Stimulated activated CD4-positive, alpha-beta T cell treated with anti-CD3 and anti-CD28 coated beads, Interleukin-12 subunit alpha, Interleukin-12 subunit beta, amount 100 ng/mL, for 4 hours (primary cell): Measurements from ENCODE around the gene ARHGAP6.

Source experiments
- DNase-seq: peaks from one replicate; pipeline ENCODE4 v3.0.0-alpha.2; 2020

The ARHGAP6 gene

DNA sequence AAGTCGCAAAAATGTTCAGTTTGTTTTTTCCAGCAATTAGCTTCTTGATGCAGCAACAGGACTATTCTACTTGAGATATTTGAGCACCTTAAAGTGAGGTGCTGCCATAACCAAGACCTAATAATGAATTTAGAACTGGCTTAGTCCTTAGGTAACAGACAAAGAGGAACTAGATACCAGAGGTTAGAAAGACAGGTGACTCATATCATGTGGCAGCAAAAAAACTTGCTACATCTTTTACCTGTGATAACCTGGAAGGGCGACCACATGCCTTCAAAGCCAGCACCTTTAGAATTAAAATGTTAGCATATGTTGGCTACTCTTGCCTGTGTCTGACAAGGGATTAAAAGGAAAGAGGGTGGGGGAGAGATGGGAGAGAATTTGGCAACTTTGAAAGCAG, 90.4 kb downstream of the ARHGAP6 start:
- DNase-seq: no peak

DNA sequence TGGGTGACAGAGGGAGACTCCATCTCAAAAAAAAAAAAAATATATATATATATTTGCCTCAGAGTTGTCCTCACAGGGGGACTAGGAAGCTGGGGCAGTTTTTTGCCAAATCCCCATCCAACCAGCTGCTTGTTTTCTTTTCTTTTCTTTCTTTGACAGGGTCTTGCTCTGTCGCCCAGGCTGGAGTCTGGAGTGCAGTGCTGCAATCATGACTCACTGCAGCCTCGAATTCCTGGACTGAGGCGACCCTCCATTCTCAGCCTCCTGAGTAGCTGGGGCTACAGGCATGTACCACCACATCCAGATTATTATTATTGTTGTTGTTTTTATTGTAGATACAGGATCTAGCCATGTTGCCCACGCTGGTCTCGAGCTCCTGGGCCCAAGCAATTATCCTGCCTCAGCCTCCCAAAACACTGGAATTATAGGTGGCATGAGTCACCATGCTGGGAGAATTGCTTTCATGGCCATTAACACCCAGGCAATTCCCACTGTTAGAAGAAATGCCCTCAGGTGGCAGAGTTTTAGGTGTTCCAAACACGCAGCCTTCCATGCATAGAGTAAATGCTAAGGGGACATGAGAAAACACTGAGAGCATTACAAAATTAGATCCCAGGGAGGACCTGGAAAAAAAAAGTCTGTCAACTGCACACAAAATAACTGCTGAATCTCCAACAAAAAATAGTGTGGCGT, 98.0 kb downstream of the ARHGAP6 start:
- no peak for DNase-seq

DNA sequence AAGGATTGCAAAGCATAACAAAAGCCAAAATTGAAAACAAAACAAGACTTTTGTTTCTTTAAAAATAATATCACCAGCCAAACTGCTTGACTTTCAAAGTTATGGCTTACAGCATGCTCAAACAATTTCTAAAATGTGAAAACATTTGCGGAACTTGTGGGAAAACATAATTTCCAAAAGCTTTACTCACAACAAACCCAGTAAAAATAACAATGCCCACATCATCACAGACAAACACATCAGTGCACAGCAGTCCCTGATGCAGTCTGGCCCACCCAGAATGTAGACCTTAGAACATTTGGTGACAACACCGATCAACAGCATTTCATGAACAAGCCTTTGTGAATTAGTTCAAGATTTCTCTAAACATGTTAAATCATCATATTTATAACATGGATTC, 98.9 kb downstream of the ARHGAP6 start:
- no peak for DNase-seq

DNA sequence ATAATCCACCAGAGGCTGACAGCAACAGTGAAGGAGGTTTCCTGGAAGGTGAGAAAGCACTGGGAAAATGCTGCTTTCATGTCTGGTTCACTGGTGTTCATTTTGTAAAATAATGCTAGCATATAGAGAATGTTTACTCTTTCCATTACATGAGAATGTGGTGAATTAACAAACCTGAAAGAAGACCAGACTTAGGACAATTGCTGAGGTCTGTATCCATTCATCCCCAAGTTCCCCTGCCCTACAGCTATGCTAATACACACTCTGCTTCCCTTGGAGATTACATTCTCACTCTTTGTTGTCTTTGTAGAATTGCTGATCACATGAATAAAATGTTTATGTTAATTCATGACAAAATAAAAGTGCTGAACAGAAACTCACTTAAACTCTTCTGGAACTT, 99.5 kb downstream of the ARHGAP6 start:
- DNase-seq: no peak

GRCh38 chrX:11564546-11564945, 101.2 kb downstream of the ARHGAP6 start:
- DNase-seq: no peak

GRCh38 chrX:11562570-11562969, 103.2 kb downstream of the ARHGAP6 start:
- DNase-seq: no peak

GRCh38 chrX:11558972-11559371, 106.7 kb downstream of the ARHGAP6 start:
- peak; percentile 34 for DNase-seq

- DNase-seq: no peak
Observed at GRCh38 chrX:11557120-11557519, 108.6 kb downstream of the ARHGAP6 start.

- DNase-seq: no peak
Observed at GRCh38 chrX:11555759-11556158, 110.0 kb downstream of the ARHGAP6 start.

DNA sequence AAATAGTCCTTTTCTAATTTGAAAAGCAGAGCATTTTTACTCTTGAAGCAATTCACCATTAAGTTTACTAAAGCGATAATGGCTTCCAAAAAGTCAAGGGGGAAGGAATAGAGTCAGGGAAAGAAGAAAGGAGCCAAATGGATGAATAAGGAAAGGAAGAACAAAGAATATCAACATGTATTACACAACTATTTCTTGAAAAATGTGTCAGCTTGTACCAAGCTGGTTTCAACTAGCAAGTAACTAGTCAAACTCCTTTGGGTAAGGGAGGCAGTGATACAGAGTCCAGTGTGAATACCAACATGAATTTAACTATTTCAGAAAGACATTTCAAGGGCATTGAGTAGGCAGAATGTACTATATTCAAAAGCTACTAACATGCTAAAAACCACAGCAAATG, 112.1 kb downstream of the ARHGAP6 start:
- DNase-seq: no peak

DNA sequence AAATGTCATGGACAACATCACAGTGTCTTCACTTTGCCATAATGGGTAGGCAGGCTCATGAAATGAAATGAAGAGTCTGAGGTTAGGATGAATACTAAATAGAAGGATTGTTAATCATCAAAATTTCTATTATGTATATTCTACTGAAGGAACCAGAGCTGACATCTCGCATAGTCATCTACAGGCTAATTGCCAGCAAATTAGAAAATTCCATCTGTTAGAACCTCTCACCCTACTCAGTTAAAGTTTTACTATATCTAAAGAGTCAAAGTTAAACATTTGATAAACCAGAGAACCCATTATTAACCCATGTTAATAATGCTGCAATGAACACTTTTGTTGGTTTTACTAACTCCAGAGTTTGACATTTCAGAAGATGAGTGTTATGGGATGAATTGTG, 114.6 kb downstream of the ARHGAP6 start:
- no peak for DNase-seq

GRCh38 chrX:11546917-11547316, 118.8 kb downstream of the ARHGAP6 start:
- DNase-seq: no peak

DNA sequence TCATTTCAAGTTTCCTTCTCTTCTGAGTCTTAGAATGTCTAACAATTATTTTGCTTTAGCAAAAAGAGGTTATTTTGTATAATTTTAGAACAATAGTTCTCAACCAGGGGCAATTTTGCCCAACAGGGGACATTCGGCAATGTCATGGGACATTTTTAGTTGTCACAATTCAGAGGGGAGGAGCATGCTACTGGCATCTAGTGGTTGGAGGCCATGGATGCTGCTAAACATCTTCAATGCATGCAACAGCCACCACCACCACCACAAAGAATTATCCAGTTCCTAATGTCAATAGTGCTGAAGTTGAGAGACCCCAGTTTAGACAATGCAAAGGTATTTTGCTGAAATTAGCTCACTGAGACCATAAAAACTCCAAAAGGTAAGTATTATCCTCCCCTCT, 122.5 kb downstream of the ARHGAP6 start:
- DNase-seq: no peak

- no peak for DNase-seq
Observed at GRCh38 chrX:11541510-11541909, 124.2 kb downstream of the ARHGAP6 start.

DNA sequence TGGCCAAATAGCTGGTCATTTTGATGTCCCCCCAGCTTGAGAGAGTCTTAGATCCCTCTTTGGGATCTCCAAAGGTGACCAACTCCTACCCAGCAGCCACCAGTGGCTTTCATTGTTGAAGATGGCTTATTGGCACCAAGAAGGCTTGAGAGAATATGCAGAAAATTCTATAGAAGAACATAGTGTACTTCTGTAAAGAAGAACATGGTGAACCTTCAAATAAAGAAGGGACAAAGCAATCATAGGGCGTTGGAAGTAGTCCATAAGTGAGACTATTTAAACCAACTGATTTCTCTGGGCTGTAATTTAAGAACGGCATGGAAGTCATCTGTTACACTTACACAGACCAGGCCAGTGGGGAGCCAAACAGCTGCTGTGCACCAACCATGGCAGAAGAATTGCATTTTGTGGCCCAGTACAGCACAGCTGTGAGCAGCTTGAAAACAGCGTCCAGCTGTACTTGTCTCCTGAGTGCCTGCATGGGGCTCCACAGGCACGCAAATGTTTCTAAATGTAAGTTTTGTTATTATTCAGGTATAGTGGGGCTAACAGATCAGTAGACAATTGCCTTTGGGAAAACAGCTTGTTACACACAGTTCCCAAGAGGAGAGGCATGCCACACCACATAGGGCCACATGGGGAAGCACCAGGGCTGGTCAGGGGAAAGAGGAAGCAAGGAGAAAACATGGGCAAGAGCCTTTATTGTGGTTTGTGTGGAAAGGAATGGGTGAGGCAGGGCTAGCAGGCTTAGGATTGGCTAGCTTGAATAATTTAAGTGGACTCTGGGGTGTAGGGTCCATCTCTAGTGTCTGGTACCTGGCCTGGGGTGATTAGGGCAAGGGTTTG, 125.0 kb downstream of the ARHGAP6 start:
- no peak for DNase-seq

GRCh38 chrX:11537141-11537540, 128.6 kb downstream of the ARHGAP6 start:
- DNase-seq: no peak

GRCh38 chrX:11535156-11535919, 130.4 kb downstream of the ARHGAP6 start:
- DNase-seq: no peak

DNA sequence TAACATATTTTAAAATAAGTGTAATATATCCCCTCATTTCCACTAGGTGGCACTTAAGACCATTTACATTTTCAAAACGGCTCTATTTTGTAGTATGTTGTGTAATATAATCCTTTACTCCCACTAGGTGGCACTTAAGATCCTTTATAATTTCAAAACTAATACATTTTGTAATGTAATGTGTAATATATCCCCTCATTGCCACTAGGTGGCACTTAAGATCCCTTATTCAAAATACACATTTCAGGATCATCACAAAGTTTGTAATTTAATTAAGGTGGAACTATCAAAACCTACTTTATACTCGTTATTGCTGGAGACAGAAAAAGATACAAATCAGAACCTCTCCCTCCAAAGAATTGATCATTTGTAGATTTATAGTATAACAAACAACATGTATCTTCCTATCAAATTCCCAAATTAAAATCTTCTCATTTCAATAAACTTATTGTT, 132.5 kb downstream of the ARHGAP6 start:
- no peak for DNase-seq

- no peak for DNase-seq
Observed at GRCh38 chrX:11532291-11533078, 133.2 kb downstream of the ARHGAP6 start.

- DNase-seq: no peak
Observed at GRCh38 chrX:11531226-11531625, 134.5 kb downstream of the ARHGAP6 start.

GRCh38 chrX:11530621-11531020, 135.1 kb downstream of the ARHGAP6 start:
- DNase-seq: no peak

DNA sequence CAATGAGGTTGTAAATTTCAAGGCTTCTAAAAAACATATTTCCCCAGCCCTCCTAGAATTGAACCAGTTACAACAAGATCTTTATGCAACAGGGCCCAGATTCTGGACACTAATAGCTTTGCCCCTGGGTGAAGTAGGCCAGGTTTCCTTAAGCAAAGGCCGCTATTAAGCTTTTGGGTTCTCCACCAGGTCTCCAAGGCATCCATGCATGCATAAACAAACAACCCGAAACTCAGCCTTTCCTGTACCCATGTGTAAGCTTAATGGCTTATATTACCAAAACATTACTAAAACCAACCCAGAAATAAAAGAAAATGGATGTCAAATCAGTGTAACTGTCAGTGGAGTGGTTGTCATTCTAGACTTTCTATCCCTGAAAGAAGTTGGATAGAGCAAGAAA, 137.1 kb downstream of the ARHGAP6 start:
- DNase-seq: no peak

DNA sequence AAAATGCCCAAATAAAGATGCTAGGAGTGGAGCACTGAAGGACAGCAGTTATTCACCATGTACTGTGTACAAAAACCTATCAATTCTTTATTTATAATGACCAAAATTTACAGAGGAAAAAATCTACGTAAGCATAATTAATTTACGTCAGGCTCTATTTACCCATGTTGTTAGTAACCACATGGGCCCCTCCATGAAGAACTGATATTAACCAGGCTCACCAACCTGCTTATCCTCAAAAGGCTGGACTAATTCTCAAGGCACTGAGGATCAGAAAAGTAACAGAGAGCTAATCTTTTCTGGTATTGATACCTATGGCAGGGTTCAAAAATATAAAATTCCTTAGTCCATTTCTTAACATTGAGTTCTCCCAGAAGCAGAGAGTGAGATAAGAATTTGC, 140.0 kb downstream of the ARHGAP6 start:
- DNase-seq: no peak
